Upper lobe of left lung (tissue), 4 donors: ENCODE results near the gene TSPAN33.

Experiments used
- CTCF ChIP-seq, 6 experiments: fragments of 450-650 bp in 4 of 6; fragments of 200-600 bp in 2 of 6; sonication (generic) in 2 of 6; IDR thresholded peaks; one replicate each; pipeline ENCODE4 v1.5.1; 2016 to 2019; ENCODE audit warnings: antibody characterized with exemption in 6 of 6
- EP300 ChIP-seq, 4 donors: sonication (generic); formaldehyde crosslinking; IDR thresholded peaks; one replicate each; pipeline ENCODE4 v1.5.1; 2017; ENCODE audit warnings: antibody characterized with exemption in 4 of 4, control low read depth in 2 of 4
- POLR2A ChIP-seq, 4 donors: fragments of 450-650 bp; IDR thresholded peaks; one replicate each; pipeline ENCODE4 v1.5.1; 2016 to 2017; ENCODE audit warnings: antibody characterized with exemption in 4 of 4, mild to moderate bottlenecking in 2 of 4
- POLR2AphosphoS5 ChIP-seq, 2 donors: sonication (generic); formaldehyde crosslinking; IDR thresholded peaks; one replicate each; pipeline ENCODE4 v1.5.1; 2017; ENCODE audit warnings: antibody characterized with exemption in 2 of 2

- TF ChIP-seq CTCF (IDR thresholded peaks at IDR 0.05) (no peak), POLR2A (IDR thresholded peaks at IDR 0.05) (no peak), POLR2AphosphoS5 (IDR thresholded peaks at IDR 0.05) (no peak), EP300 (IDR thresholded peaks at IDR 0.05) (no peak)
Observed at GRCh38 chr7:129170441-129171021, 26.0 kb downstream of the TSPAN33 start.
